HepG2 (cell line): ENCODE measurements around the gene CAPRIN2. TPM values are rescaled to one million over a fixed set of nuclear protein-coding genes. Genes with fewer than 3 reads are reported as not detected.

Experiments
- AGO2 ChIP-seq: fragments of 200-400 bp; formaldehyde crosslinking; optimal IDR thresholded peaks from 2 replicates; pipeline ENCODE3; 2017; ENCODE audit warnings: mild to moderate bottlenecking, low read depth, low read length, moderate library complexity
- CCAR2 ChIP-seq: fragments of 200-400 bp; formaldehyde crosslinking; optimal IDR thresholded peaks from 2 replicates; pipeline ENCODE3; 2018; ENCODE audit warnings: low read depth, mild to moderate bottlenecking, low read length, moderate library complexity
- HCFC1 ChIP-seq: fragments of 150-350 bp; IDR thresholded peaks from 2 replicates; pipeline ENCODE4 v1.6.1; 2014; ENCODE audit warnings: low read depth, low read length
- HIVEP1 ChIP-seq: sonication (generic); formaldehyde crosslinking; IDR thresholded peaks from 2 replicates; pipeline ENCODE4 v1.4.0; 2020; ENCODE audit warnings: mild to moderate bottlenecking, missing genetic modification reagents
- ISL2 ChIP-seq: sonication (generic); formaldehyde crosslinking; IDR thresholded peaks from 2 replicates; pipeline ENCODE4 v1.5.0; 2020; ENCODE audit warnings: missing genetic modification reagents
- JDP2 ChIP-seq: sonication (generic); formaldehyde crosslinking; IDR thresholded peaks from 2 replicates; pipeline ENCODE4 v1.8.1; 2022; ENCODE audit warnings: missing genetic modification reagents, borderline replicate concordance
- KDM1A ChIP-seq: IDR thresholded peaks from 2 replicates; pipeline ENCODE4 v1.6.1; 2016; ENCODE audit warnings: missing compliant biosample characterization
- KLF12 ChIP-seq: sonication (generic); formaldehyde crosslinking; IDR thresholded peaks from 2 replicates; pipeline ENCODE4 v1.4.0; 2020; ENCODE audit warnings: missing genetic modification reagents, borderline replicate concordance
- POLR2AphosphoS2 ChIP-seq: IDR thresholded peaks from 2 replicates; pipeline ENCODE4 v1.6.1; 2011; ENCODE audit warnings: low read depth, low read length, improper control_type of control experiment
- RCOR2 ChIP-seq: IDR thresholded peaks from 2 replicates; pipeline ENCODE4 v1.6.1; 2016; ENCODE audit warnings: missing biosample characterization, missing genetic modification reagents
- RNF2 ChIP-seq: fragments of 450-650 bp; conservative IDR thresholded peaks from 2 replicates; pipeline ENCODE4 v1.6.1; 2016; ENCODE audit warnings: low read depth
- SIX4 ChIP-seq: sonication (generic); formaldehyde crosslinking; IDR thresholded peaks from 2 replicates; pipeline ENCODE4 v1.4.0; 2020; ENCODE audit warnings: missing genetic modification reagents
- SMARCC2 ChIP-seq: fragments of 450-650 bp; IDR thresholded peaks from 2 replicates; pipeline ENCODE4 v1.6.1; 2017; ENCODE audit warnings: antibody characterized with exemption, mild to moderate bottlenecking
- SYNCRIP ChIP-seq: fragments of 200-400 bp; formaldehyde crosslinking; IDR thresholded peaks from 2 replicates; pipeline ENCODE4 v1.6.1; 2018; ENCODE audit warnings: mild to moderate bottlenecking, low read depth, low read length; ENCODE audit not compliant: insufficient read depth
- TRIM24 ChIP-seq: sonication (generic); formaldehyde crosslinking; IDR thresholded peaks from 2 replicates; pipeline ENCODE4 v1.8.0; 2022; ENCODE audit warnings: mild to moderate bottlenecking, missing genetic modification reagents
- ZBTB7A ChIP-seq: sonication (generic); formaldehyde crosslinking; IDR thresholded peaks from 2 replicates; pipeline ENCODE4 v1.8.0; 2022; ENCODE audit warnings: mild to moderate bottlenecking, missing genetic modification reagents
- ZFAT ChIP-seq: sonication (generic); formaldehyde crosslinking; conservative IDR thresholded peaks from 2 replicates; pipeline ENCODE4 v1.8.1; 2023; ENCODE audit warnings: missing genetic modification reagents, inconsistent platforms
- ZFY ChIP-seq: sonication (generic); formaldehyde crosslinking; IDR thresholded peaks from 2 replicates; pipeline ENCODE4 v1.4.0; 2020; ENCODE audit warnings: missing genetic modification reagents
- ZFYVE20 ChIP-seq: sonication (generic); formaldehyde crosslinking; IDR thresholded peaks from 2 replicates; pipeline ENCODE4 v1.8.0; 2023; ENCODE audit warnings: low read depth, mild to moderate bottlenecking, moderate library complexity, missing genetic modification reagents, borderline replicate concordance
- ZNF329 ChIP-seq: sonication (generic); formaldehyde crosslinking; IDR thresholded peaks from 2 replicates; pipeline ENCODE4 v1.9.0; 2021; ENCODE audit warnings: low read depth, mild to moderate bottlenecking, missing genetic modification reagents
- ZNF383 ChIP-seq: sonication (generic); formaldehyde crosslinking; IDR thresholded peaks from 2 replicates; pipeline ENCODE4 v1.4.0; 2020; ENCODE audit warnings: missing genetic modification reagents, mild to moderate bottlenecking, borderline replicate concordance
- ZNF605 ChIP-seq: sonication (generic); formaldehyde crosslinking; IDR thresholded peaks from 2 replicates; pipeline ENCODE4 v1.8.0; 2022; ENCODE audit warnings: mild to moderate bottlenecking, missing genetic modification reagents
- ZNF607 ChIP-seq: sonication (generic); formaldehyde crosslinking; IDR thresholded peaks from 2 replicates; pipeline ENCODE4 v1.5.1; 2020; ENCODE audit warnings: missing genetic modification reagents, mild to moderate bottlenecking, borderline replicate concordance
- ZNF777 ChIP-seq: sonication (generic); formaldehyde crosslinking; IDR thresholded peaks from 2 replicates; pipeline ENCODE4 v1.4.0; 2020; ENCODE audit warnings: missing genetic modification reagents
- polyA plus RNA-seq, 8 experiments: library from polyadenylated mRNA; depleted of rRNA in 3 of 8; stranded (reverse) in 7 of 8; unstranded in 1 of 8; fragments of >200 nt; fragmentation: Illumina TruSeq in 4 of 8; extraction: Trizol in 4 of 8; gene quantifications; 2 replicates each; pipeline versions ENCODE4 v1.2.1 to v1.2.3, GENCODE V29; 2011 to 2016; ENCODE audit warnings: low read depth in 4 of 8, missing spikeins in 1 of 8, mixed read lengths in 1 of 8; ENCODE audit not compliant: insufficient read depth in 1 of 8
- total RNA-seq, 5 experiments: library from RNA; depleted of rRNA; stranded (reverse); fragments of >200 nt; fragmentation: Illumina TruSeq; extraction: Trizol; gene quantifications; 2 replicates each; pipeline ENCODE4 v1.2.3, GENCODE V29; 2016; ENCODE audit warnings: low read depth in 1 of 5
- TF ChIP-seq, protein P1 (sequence below): sonication (generic); formaldehyde crosslinking; IDR thresholded peaks from 2 replicates; pipeline ENCODE4 v1.5.0; 2020; ENCODE audit warnings: missing genetic modification reagents
- TF ChIP-seq, protein P2 (sequence below): sonication (generic); formaldehyde crosslinking; IDR thresholded peaks from 2 replicates; pipeline ENCODE4 v1.5.1; 2020; ENCODE audit warnings: mild to moderate bottlenecking, moderate library complexity, missing genetic modification reagents
- TF ChIP-seq, protein P3 (sequence below): sonication (generic); formaldehyde crosslinking; IDR thresholded peaks from 2 replicates; pipeline ENCODE4 v1.4.0; 2020; ENCODE audit warnings: missing genetic modification reagents, borderline replicate concordance

The CAPRIN2 gene
- total and polyA plus RNA-seq, 2 of the 13 experiments (the other 11 are each of a cell fraction or from before 2014, with no cell fraction given), result 21.7 to 30.6 TPM

DNA sequence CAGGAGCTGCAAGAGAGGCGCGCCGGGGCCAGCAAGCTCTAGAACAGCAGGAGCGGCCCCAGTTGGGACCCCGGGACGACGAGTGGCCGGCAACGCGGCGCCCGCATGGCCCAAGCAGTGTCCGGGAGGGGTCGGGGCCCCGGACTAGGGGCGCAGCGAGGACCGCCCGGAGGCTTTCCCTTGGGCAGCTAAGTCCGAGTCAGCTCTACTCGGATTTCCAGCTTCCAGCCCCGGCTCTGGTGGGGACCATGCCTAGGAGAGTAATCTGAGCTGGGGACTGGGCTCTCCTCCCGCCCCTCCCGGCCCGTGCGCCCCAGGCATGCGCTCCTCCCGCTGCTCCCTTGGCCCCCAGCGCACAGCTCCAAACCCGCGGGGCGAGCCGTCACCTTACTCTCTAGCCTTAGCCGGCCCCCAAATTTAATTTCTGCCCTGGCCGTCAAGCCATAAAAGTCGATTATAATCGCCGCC, 41.6 kb upstream of the CAPRIN2 start (continued):
- TF ChIP-seq, protein P1, sequence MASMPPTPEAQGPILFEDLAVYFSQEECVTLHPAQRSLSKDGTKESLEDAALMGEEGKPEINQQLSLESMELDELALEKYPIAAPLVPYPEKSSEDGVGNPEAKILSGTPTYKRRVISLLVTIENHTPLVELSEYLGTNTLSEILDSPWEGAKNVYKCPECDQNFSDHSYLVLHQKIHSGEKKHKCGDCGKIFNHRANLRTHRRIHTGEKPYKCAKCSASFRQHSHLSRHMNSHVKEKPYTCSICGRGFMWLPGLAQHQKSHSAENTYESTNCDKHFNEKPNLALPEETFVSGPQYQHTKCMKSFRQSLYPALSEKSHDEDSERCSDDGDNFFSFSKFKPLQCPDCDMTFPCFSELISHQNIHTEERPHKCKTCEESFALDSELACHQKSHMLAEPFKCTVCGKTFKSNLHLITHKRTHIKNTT (CRISPR knock-in tag), result no peak
- TF ChIP-seq ZNF605 (CRISPR knock-in tag) (no peak), ZNF607 (CRISPR knock-in tag) (no peak), HIVEP1 (CRISPR knock-in tag) (no peak), CCAR2 (no peak), JDP2 (no peak), ZNF383 (CRISPR knock-in tag) (no peak), SYNCRIP (no peak), ZNF777 (CRISPR knock-in tag) (peak; percentile 71; the same call in 1 of the 2 replicates), ZFYVE20 (CRISPR knock-in tag) (no peak), ISL2 (CRISPR knock-in tag) (0 out of 2 replicates have a peak, but pooled peaks have one; percentile 0), KLF12 (CRISPR knock-in tag) (no peak), ZFY (CRISPR knock-in tag) (peak; percentile 20; the same call in 1 of the 2 replicates), POLR2AphosphoS2 (no peak), AGO2 (no peak), ZNF329 (CRISPR knock-in tag) (no peak), ZBTB7A (CRISPR knock-in tag) (no peak), TRIM24 (CRISPR knock-in tag) (no peak), KDM1A (CRISPR knock-in tag) (no peak), SIX4 (CRISPR knock-in tag) (0 out of 2 replicates have a peak, but pooled peaks have one; percentile 17), ZFAT (CRISPR knock-in tag) (no peak), RCOR2 (CRISPR knock-in tag) (no peak), RNF2 (no peak), HCFC1 (no peak), SMARCC2 (no peak)
- TF ChIP-seq, protein P2, sequence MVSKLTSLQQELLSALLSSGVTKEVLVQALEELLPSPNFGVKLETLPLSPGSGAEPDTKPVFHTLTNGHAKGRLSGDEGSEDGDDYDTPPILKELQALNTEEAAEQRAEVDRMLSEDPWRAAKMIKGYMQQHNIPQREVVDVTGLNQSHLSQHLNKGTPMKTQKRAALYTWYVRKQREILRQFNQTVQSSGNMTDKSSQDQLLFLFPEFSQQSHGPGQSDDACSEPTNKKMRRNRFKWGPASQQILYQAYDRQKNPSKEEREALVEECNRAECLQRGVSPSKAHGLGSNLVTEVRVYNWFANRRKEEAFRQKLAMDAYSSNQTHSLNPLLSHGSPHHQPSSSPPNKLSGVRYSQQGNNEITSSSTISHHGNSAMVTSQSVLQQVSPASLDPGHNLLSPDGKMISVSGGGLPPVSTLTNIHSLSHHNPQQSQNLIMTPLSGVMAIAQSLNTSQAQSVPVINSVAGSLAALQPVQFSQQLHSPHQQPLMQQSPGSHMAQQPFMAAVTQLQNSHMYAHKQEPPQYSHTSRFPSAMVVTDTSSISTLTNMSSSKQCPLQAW (CRISPR knock-in tag), result no peak
- TF ChIP-seq, protein P3, sequence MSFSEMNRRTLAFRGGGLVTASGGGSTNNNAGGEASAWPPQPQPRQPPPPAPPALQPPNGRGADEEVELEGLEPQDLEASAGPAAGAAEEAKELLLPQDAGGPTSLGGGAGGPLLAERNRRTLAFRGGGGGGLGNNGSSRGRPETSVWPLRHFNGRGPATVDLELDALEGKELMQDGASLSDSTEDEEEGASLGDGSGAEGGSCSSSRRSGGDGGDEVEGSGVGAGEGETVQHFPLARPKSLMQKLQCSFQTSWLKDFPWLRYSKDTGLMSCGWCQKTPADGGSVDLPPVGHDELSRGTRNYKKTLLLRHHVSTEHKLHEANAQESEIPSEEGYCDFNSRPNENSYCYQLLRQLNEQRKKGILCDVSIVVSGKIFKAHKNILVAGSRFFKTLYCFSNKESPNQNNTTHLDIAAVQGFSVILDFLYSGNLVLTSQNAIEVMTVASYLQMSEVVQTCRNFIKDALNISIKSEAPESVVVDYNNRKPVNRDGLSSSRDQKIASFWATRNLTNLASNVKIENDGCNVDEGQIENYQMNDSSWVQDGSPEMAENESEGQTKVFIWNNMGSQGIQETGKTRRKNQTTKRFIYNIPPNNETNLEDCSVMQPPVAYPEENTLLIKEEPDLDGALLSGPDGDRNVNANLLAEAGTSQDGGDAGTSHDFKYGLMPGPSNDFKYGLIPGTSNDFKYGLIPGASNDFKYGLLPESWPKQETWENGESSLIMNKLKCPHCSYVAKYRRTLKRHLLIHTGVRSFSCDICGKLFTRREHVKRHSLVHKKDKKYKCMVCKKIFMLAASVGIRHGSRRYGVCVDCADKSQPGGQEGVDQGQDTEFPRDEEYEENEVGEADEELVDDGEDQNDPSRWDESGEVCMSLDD, result 0 out of 2 replicates have a peak, but pooled peaks have one; percentile 22
